ENCODE results near the gene PARVG. TPM values are rescaled to one million over a fixed set of nuclear protein-coding genes. Genes with fewer than 3 reads are reported as not detected.

PARVG gene
- total and polyA plus RNA-seq, 9 of the 15 experiments (the other 6 are each of a cell fraction or from before 2014, with no cell fraction given): 0.35 TPM; not detected in 8

DNA sequence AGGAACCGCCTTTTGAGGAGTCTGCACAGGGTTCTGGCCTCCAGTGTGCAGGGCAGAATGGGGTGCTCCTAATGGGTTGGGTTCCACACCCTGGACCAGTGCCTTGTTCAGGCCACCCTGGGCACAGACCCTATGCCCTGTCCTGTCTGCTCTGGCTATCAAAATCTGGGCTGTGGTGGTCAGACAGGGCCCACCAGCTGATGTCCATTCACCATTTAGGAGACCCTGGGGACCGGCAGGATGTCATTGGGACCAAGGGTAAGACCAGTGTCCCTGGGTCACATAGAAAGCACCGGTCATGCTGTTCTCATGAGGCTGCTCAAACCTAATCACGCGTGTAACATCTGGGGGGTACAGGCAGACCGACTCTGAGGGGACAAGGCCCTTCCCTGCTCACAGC is 37.3 kb downstream of the PARVG start:
- ChIA-PET POLR2A (no interaction called here), CTCF (ENCODE audit: low intra/inter-chr PET ratio) (no interaction called here)
- no peak overlapping the region for H3K4me3 ChIP-seq
- H3K36me3 ChIP-seq (ENCODE audit: control insufficient read depth, insufficient read depth, low read length): no peaks in the 10 kb centered on the region
- no peaks in the 10 kb centered on the region for H4K20me1 ChIP-seq (replicated peaks; ENCODE audit: control insufficient read depth, insufficient read depth, low read length)
- no peak for DNase-seq (ENCODE audit: extremely low read depth in 1 of 4, low spot score in 3 of 4)
- intact Hi-C loops (cut with micrococcal nuclease): no loop called here
- H3K9me3 ChIP-seq (replicated peaks; ENCODE audit: control insufficient read depth, insufficient read depth, low read depth, low read length): no peaks in the 10 kb centered on the region
- no peak overlapping the region for H2AFZ ChIP-seq (ENCODE audit: low read depth, low read length)
- ATAC-seq: no peak
- BruUV-seq (replicated peaks): no TSS peak
- H3K27ac ChIP-seq (ENCODE audit: extremely low read depth, low read depth, low read length): no peak overlapping the region
- 0% methylated on average over 5 of the region's 6 CpGs for WGBS (ENCODE audit: insufficient coverage, low coverage, missing lambda C conversion rate)
- H3K4me2 ChIP-seq (ENCODE audit: insufficient read depth, low read length): no peak overlapping the region
- in situ Hi-C loops (cut with MboI): no loop called here
- H3K4me1 ChIP-seq (replicated peaks in 1 of 2; ENCODE audit: control insufficient read depth in 2 of 2, insufficient read depth in 2 of 2, low read length in 2 of 2): no peaks in the 10 kb centered on the region
- peaks cover 0 to 27% of the 10 kb centered on the region in 2 experiments; a peak in 2 of 5 replicates for H3K27me3 ChIP-seq (ENCODE audit: control insufficient read depth in 2 of 2, insufficient read depth in 2 of 2, low read length in 2 of 2)
- no peak overlapping the region for H3K9ac ChIP-seq (ENCODE audit: insufficient read depth in 1 of 2, low read depth in 2 of 2, low read length in 2 of 2)
- no peaks in the 10 kb centered on the region for H3K79me2 ChIP-seq (ENCODE audit: control insufficient read depth, insufficient read depth, low read length)
- H3K9me1 ChIP-seq (ENCODE audit: control insufficient read depth, insufficient read depth, low read length): no peaks in the 10 kb centered on the region
- no peak for FAIRE-seq
- TF ChIP-seq HEY1 (CRISPR knock-in tag; IDR thresholded peaks at IDR 0.05; ENCODE audit: borderline replicate concordance) (no peak), ZNF668 (CRISPR knock-in tag; IDR thresholded peaks at IDR 0.05) (no peak), TCF7 (IDR thresholded peaks at IDR 0.05; ENCODE audit: borderline replicate concordance) (no peak), NRF1 (conservative IDR thresholded peaks at IDR 0.05 in 1 of 2, IDR thresholded peaks at IDR 0.05 in 1 of 2) (no peak), KDM2B (CRISPR knock-in tag; IDR thresholded peaks at IDR 0.05) (no peak), ZFP1 (CRISPR knock-in tag; IDR thresholded peaks at IDR 0.05) (no peak), FOXP1 (CRISPR knock-in tag; IDR thresholded peaks at IDR 0.05) (no peak), ADNP (tag; IDR thresholded peaks at IDR 0.05) (no peak), BCOR (IDR thresholded peaks at IDR 0.05) (no peak), POLR2A (conservative IDR thresholded peaks at IDR 0.05) (no peak)
- TF ChIP-seq, protein P1, sequence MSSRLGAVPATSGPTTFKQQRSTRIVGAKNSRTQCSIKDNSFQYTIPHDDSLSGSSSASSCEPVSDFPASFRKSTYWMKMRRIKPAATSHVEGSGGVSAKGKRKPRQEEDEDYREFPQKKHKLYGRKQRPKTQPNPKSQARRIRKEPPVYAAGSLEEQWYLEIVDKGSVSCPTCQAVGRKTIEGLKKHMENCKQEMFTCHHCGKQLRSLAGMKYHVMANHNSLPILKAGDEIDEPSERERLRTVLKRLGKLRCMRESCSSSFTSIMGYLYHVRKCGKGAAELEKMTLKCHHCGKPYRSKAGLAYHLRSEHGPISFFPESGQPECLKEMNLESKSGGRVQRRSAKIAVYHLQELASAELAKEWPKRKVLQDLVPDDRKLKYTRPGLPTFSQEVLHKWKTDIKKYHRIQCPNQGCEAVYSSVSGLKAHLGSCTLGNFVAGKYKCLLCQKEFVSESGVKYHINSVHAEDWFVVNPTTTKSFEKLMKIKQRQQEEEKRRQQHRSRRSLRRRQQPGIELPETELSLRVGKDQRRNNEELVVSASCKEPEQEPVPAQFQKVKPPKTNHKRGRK (tag; IDR thresholded peaks at IDR 0.05): no peak
- TF ChIP-seq, protein P2, sequence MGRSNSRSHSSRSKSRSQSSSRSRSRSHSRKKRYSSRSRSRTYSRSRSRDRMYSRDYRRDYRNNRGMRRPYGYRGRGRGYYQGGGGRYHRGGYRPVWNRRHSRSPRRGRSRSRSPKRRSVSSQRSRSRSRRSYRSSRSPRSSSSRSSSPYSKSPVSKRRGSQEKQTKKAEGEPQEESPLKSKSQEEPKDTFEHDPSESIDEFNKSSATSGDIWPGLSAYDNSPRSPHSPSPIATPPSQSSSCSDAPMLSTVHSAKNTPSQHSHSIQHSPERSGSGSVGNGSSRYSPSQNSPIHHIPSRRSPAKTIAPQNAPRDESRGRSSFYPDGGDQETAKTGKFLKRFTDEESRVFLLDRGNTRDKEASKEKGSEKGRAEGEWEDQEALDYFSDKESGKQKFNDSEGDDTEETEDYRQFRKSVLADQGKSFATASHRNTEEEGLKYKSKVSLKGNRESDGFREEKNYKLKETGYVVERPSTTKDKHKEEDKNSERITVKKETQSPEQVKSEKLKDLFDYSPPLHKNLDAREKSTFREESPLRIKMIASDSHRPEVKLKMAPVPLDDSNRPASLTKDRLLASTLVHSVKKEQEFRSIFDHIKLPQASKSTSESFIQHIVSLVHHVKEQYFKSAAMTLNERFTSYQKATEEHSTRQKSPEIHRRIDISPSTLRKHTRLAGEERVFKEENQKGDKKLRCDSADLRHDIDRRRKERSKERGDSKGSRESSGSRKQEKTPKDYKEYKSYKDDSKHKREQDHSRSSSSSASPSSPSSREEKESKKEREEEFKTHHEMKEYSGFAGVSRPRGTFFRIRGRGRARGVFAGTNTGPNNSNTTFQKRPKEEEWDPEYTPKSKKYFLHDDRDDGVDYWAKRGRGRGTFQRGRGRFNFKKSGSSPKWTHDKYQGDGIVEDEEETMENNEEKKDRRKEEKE (IDR thresholded peaks at IDR 0.05; ENCODE audit: borderline replicate concordance in 1 of 2, control insufficient read depth in 1 of 2, low read depth in 2 of 2, low read length in 1 of 2): no peak
- TF ChIP-seq, protein P3, sequence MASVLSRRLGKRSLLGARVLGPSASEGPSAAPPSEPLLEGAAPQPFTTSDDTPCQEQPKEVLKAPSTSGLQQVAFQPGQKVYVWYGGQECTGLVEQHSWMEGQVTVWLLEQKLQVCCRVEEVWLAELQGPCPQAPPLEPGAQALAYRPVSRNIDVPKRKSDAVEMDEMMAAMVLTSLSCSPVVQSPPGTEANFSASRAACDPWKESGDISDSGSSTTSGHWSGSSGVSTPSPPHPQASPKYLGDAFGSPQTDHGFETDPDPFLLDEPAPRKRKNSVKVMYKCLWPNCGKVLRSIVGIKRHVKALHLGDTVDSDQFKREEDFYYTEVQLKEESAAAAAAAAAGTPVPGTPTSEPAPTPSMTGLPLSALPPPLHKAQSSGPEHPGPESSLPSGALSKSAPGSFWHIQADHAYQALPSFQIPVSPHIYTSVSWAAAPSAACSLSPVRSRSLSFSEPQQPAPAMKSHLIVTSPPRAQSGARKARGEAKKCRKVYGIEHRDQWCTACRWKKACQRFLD (CRISPR knock-in tag; IDR thresholded peaks at IDR 0.05): no peak
- TF ChIP-seq, protein P4, sequence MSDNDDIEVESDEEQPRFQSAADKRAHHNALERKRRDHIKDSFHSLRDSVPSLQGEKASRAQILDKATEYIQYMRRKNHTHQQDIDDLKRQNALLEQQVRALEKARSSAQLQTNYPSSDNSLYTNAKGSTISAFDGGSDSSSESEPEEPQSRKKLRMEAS (CRISPR knock-in tag; IDR thresholded peaks at IDR 0.05): no peak

All from K562 (cell line).